Transverse colon (tissue), 4 donors: ENCODE data around the gene C11orf65.

Experiments used
- CTCF ChIP-seq, 5 experiments: fragments of 200-600 bp in 3 of 5; fragments of 450-650 bp in 2 of 5; sonication (generic) in 3 of 5; IDR thresholded peaks; 1 replicate in 2 of 5; 2 replicates in 3 of 5; pipeline ENCODE4 v1.5.1; 2016 to 2017; ENCODE audit warnings: antibody characterized with exemption in 5 of 5, inconsistent platforms in 3 of 5, mild to moderate bottlenecking in 2 of 5, moderate library complexity in 1 of 5
- EP300 ChIP-seq: sonication (generic); formaldehyde crosslinking; IDR thresholded peaks from one replicate; pipeline ENCODE4 v1.6.1; 2017; ENCODE audit warnings: antibody characterized with exemption, low read depth
- POLR2A ChIP-seq: fragments of 450-650 bp; IDR thresholded peaks from one replicate; pipeline ENCODE4 v1.6.1; 2016; ENCODE audit warnings: antibody characterized with exemption, mild to moderate bottlenecking, moderate library complexity
- POLR2AphosphoS5 ChIP-seq, 3 donors: sonication (generic); formaldehyde crosslinking; IDR thresholded peaks; one replicate each; pipeline ENCODE4 v1.6.1; 2016; ENCODE audit warnings: antibody characterized with exemption in 3 of 3

GRCh38 chr11:108435066-108435465 is 32.3 kb downstream of the C11orf65 start:
- TF ChIP-seq CTCF (IDR thresholded peaks at IDR 0.05) (no peak), POLR2A (no peak), EP300 (no peak), POLR2AphosphoS5 (IDR thresholded peaks at IDR 0.05) (no peak)
